Urothelium cell line (cell line): Measurements from ENCODE around the gene CD163.
"Not testable (repeated sequence)": the region's sequence is repeated elsewhere in the genome, so short reads cannot be mapped to it uniquely, and the experiment has no call there.

Source experiments
- DNase-seq: peaks from one replicate; pipeline ENCODE4 v3.0.0; 2011; ENCODE audit warnings: low spot score, mixed read lengths
- FAIRE-seq: peaks from 2 replicates; lab custom pipeline; 2011; peaks lifted over from hg19 to GRCh38; lab: Jason Lieb, UNC

CD163 gene

DNA sequence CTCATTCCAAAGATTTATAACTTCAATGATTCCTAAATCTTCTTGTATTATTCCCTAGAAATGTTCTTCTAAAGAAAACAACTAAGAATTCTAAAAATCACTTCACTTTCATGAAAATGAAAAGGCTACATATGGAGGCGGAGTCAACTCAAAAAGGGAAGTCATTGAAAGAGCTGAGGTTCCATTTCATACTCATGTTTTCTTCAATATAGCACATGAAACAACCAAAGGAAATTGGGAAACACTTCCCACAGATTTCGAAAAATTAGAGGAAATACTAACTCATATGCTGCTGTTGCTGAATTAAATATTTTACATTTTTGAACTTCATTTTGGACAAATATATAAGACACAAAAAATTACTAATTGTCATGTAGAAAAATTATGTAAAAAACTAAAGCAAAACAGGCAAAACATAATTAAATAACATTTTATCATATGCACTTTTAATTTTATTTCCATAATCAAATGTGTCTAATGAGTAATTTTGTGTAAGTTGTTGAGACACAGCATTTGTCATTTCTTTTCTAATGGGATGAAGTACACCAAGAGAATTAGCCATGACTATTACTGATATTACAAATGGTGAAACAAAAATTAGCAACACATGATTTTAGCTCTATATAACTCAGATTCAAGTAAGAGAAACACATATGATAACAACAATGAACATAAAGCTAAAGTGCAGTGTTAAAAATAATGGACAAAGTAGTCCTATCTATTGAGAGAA, at the start of gene CD163:
Gene CD163, minus strand, starts transcription at position 92 of the 730 bp plus-strand sequence. Its CDS starts 87 bp downstream, at position 5.
- no peak for DNase-seq
- no peak for FAIRE-seq

DNA sequence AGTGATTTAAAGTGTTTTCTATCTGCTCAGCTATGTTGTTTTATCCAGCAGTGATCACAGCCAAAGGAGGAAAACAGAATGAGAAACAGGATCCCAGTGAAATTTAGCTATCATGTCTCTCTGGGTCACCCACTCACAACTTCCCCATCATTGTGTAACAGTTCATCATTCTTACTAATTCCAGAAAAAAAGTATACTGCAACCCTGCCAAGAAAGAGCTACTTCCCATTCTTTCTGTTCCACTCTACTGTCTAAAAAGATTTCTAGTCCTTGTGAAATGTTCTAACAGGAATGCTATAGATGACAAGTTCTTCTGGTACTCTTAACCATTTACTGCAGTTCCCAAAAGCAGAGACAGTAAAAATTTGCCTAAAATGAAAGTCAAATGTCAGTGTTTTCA, 39.2 kb upstream of the CD163 start:
- peak; percentile 13 for FAIRE-seq
- DNase-seq, result no peak

DNA sequence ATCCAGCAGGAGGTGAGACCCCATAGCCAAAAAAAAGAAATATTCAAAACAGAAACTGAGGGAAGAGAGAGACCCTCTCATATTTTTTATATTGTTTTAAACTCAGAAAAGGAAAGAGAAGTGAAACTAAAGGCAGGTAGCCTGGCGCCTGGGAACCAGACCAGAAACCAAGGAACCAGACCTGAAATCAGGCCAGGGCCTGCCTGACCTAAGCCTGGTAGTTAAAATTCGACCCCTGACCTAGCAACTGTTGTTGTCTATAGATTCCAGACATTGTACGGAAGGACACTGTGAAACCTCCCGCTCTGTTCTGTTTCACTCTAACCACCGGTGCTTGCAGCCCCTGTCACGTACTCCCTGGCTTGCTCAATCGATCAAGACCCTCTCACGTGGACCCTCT, 38.5 kb upstream of the CD163 start:
- no peak for FAIRE-seq
- no peak for DNase-seq

DNA sequence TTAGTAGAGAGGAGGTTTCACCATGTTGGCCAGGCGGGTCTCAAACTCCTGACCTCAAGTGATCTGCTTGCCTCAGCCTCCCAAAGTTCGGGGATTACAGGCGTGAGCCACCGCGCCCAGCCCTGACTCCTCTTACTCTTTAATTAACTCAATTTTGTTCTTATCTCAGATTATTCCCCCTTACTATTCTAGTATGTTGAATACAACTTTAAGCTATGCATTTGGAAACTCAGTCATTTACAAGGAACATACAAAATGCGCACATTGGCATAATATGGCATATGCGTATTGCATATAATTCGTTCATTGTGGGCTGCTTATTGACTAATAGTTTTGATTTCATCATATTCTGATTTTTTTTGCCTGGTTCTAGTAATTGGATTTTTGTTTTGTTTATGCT, 10.8 kb upstream of the CD163 start:
- DNase-seq, result no peak
- FAIRE-seq, result no peak

DNA sequence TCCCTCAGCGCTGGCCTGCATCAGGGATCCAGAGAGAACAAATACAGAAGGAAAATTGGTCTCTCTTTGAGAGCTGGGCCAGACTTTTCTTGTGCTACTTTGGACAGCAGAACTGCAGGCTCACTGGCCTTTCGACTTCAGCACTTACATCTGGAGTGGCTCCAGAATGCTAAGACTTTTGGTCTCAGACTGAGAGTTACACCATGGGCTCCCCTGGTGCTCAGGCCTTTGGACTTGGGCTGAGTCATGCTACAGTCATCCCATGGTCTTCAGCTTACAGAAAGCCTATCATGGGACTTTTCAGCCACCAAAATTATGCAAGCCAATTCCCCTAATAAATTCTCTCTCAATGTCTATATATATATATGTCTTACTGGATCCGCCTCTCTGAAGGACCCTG, 9.0 kb upstream of the CD163 start:
- peak; percentile 66 for DNase-seq
- FAIRE-seq, result no peak

DNA sequence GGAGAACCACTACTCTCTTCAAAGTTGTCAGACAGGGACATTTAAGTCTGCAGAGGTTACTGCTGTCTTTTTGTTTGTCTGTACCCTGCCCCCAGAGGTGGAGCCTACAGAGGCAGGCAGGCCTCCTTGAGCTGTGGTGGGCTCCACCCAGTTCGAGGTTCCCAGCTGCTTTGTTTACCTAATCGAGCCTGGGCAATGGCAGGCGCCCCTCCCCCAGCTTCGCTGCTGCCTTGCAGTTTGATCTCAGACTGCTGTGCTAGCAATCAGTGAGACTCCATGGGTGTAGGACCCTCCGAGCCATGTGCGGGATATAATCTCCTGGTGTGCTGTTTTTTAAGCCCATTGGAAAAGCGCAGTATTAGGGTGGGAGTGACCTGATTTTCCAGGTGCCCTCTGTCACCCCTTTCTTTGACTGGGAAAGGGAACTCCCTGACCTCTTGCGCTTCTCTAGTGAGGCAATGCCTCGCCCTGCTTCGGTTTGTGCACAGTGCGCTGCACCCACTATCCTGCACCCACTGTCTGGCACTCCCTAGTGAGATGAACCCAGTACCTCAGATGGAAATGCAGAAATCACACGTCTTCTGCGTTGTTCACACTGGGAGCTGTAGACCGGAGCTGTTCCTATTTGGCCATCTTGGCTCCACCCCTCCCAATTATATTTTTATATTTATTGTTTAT, 6.4 kb upstream of the CD163 start:
- not testable (repeated sequence) for FAIRE-seq

DNA sequence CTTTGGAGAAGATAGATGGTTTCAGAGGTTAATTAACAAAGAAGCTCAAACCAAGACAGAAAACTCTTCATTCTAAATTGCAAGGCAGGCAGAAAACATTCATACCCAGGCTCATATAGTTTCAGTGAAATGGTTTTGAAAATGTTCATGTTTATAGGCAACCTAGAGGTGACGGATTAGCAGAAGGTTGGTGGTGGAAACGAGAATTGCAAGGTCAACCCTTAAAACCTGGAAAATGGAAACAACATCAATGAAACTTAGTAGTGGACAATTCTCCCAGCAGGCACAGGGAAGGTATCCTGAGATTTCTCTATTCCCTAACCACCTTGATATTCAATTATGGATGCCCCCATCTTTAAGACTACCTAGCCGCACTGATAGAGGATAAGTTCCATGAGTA, 965 bp downstream of the CD163 start:
- DNase-seq, result no peak
- no peak for FAIRE-seq

More for the DNA sequence above, 6.4 kb upstream of the CD163 start:
- not testable (repeated sequence) for DNase-seq

DNA sequence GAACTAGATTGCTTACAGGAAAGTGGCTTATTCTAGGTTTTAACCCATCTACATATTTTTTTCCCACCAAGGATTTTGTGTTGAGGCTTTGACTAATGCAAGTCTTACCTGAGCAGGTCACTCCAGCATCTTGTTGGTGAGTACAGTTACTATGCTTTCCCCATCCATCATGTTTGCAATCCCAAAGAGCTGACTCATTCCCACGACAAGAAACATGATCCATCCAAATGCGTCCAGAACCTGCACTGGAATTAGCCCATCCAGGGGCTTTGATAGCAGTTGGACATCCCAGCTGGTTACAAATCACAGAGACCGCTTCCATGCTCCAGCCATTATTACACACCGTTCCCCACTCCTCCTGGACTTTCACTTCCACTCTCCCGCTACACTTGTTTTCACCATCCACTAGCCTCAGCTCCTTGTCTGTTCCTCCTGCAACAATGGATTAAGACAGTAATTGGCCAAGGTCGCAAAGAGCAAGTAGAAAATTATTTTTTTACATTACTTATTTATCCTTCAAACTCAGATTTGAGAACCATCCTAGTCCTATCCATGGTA, 2.5 kb downstream of the CD163 start:
- FAIRE-seq (peak; percentile 79), DNase-seq (peak; percentile 68)

DNA sequence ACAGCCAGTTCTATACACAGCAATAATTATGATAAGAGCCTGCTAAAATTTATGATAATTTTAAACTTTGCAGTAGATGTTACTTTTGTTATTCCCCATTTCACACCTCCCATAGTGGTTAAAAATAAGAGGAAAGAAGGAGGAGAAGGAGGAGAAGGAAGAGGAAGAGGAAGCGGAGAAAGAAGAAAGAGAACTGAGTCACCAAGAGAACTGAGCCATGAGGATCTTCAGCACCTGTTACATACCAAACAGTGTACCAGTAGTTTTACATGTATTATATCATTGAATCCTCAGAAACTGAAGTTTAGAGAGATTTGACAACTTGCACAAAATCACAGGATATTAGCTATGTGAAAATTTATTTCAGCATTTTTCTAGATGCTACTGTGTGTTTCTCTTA, 3.9 kb downstream of the CD163 start:
- no peak for DNase-seq
- FAIRE-seq, result no peak

DNA sequence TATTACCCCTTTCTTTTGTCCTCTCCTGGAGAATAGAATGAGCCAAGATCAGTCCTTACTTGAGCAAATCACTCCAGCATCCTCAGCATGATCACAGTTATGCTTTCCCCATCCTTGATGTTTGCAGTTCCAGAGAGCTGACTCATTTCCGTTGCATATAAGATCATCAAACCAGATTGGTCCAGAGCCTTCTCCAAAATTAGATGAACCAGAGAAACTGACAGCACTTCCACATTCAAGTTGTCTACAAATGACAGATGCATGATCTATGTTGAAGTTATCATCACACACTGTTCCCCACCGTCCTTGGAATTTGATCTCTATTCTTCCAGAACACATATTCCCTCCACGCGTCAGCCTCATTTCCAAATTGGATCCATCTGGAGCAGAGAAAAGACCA, 4.8 kb downstream of the CD163 start:
- DNase-seq (peak; percentile 71), FAIRE-seq (peak; percentile 62)

DNA sequence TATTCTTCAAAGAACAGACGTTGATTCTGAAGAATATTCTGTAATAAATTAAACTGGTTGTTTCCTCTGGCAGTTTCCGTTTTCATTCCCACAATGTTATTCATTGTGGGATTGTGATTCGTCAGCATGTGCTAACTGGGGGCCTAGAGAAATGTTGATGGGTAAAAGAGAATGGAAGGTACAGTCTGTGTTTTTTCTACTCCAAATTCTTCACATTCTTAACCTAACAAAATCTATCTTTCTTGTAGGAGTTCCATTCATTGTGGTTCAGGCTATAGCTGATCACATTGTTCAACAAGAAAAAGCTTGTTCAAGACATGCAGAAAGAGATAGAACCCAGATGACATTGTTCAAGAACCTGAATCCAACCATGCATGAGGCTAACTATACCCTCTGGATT, 5.9 kb downstream of the CD163 start:
- peak; percentile 31 for DNase-seq
- FAIRE-seq, result no peak

DNA sequence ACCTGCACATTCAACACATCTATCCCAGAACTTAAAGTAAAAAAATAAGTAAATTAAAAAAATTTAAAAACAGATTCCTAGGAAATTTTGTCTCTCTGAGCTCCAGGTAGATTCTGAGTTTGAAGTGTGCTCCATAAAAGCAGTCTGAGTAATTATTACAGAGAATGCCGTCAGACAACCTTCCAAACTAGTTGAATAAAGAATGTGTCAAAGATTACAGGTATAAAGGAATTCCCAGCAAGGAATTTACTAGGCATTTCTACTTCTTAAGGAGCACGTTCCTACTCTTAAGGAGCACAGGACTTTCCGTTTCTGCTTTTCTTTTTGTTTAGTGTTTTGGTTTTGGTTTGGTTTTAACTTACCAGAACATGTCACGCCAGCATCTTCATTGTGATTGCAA, 7.1 kb downstream of the CD163 start:
- no peak for FAIRE-seq

DNA sequence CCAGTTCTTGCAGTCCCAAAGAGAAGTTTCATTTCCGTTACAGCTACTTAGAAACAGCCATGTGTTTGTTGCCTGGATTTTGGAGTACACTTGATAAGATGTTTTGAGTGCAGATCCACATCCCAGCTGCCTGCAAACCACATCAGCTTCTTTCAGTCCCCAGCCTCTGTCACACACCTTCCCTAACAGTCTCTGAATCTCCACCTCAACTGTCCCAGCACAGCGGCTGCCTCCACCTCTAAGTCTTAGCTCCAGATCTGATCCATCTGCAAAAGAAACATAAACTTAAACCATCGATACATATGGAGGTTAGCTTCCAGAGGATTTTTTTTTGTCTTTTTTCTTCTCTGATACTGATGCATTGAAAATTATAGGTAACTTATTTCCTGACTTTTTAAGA, 8.4 kb downstream of the CD163 start:
- DNase-seq, result no peak
- no peak for FAIRE-seq

More for the DNA sequence above, 7.1 kb downstream of the CD163 start:
- no peak for DNase-seq

DNA sequence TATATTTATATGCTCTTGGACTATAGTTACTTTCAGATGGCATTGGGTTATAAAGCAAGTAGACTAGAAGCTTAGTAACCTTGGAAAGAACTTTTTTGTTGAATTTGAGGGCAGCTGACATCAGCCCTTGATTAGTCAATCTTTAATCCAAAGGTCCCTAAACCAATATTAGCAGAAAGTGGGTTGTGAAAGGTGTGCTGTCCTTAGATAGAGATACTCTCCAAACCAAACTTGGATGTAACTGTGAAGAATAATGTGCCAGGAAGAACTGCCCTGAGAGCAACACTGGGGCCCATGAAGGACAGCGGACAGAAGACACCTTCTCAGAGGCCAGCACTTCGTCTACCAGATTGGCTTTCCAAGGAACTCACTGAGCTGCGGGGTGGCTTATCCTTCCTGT, 10.6 kb downstream of the CD163 start:
- FAIRE-seq (no peak), DNase-seq (no peak)

DNA sequence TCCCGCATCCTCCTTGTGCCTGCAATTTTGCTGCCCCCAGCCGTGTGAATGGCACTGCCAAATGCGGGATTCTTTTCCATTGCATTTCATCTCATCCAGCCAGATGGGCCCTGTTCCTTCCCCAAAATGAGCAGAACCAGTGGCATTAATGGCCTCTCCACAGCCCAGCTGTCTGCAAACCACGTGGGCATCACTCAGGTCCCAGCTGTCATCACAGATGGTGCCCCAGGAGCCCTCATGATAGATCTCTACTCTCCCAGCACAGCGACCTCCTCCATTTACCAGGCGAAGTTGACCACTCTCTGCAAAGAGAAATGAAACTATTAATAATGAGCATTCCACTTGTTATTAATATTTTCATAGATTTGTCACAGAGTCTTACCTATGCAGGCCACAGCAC, 17.1 kb downstream of the CD163 start:
- no peak for FAIRE-seq
- DNase-seq, result no peak

DNA sequence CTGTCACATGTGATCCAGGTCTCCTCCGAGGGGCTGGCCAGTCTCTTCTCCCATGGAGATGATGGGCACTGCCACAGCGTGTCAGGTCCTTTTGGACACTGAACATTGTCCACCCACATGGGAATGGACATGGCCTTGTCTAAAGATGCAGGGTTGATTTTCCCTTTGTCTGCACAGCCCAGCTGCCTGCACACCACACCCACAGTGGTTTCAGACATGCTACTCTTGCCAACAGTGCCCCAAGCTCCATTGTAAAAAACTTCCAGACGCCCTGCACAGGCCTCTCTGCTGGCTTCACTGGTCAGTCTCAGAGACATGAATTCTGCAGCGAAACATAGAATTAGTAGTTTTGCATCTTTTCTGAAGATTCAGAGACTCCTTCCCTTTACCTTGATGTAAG, 18.5 kb downstream of the CD163 start:
- DNase-seq (no peak), FAIRE-seq (no peak)

DNA sequence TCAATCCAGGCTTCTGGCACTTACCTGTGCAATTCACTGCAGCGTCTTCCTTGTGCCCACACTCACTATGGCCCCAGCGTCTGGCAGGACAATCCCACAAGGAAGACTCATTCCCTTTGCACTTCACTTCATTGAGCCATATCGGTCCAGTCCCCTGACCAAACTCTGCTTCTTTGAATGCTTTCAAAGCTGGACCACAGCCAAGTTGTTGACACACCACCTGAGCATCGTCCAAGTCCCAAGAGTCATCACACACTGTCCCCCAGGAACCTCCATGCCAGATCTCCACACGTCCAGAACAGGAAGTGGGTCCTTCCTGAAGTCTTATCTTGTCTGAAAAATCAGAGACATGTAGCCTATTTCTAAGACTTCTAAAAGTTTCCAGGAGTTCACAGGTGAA, 20.2 kb downstream of the CD163 start:
- no peak for FAIRE-seq

DNA sequence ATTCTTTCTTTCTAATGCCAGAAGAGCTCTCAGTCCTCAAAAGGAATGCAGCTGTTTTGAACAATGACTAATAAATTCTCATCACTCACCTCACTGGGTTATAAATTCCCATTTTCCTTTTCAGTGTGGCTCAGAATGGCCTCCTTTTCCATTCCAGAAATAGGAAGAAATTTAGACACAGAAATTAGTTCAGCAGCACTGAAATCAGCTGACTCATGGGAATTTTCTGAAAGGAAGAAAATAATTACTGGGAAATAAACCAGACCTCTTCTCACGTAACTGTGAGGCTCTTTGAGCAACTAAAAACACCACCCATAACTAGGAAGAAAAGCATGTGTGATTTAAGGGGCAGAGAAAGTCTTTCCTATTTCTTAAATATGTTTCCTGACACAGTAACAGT, 23.8 kb downstream of the CD163 start:
- FAIRE-seq (no peak), DNase-seq (no peak)

More for the DNA sequence above, 20.2 kb downstream of the CD163 start:
- no peak for DNase-seq

DNA sequence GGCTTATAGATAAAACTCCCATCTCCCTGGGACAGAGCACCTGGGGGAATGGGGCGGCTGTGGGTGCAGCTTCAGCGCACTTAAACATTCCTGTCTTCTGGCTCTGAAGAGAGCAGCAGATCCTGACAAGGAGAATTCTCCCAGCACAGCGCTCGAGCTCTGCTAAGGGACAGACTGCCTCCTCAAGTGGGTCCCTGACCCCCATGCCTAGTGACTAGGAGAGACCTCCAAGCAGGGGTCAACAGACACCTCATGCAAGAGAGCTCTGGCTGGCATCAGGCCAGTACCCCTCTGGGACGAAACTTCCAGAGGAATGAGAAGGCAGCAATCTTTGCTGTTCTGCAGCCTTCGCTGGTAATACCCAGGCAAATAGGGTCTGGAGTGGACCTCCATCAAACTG, 31.5 kb downstream of the CD163 start:
- no peak for DNase-seq
- FAIRE-seq, result no peak

DNA sequence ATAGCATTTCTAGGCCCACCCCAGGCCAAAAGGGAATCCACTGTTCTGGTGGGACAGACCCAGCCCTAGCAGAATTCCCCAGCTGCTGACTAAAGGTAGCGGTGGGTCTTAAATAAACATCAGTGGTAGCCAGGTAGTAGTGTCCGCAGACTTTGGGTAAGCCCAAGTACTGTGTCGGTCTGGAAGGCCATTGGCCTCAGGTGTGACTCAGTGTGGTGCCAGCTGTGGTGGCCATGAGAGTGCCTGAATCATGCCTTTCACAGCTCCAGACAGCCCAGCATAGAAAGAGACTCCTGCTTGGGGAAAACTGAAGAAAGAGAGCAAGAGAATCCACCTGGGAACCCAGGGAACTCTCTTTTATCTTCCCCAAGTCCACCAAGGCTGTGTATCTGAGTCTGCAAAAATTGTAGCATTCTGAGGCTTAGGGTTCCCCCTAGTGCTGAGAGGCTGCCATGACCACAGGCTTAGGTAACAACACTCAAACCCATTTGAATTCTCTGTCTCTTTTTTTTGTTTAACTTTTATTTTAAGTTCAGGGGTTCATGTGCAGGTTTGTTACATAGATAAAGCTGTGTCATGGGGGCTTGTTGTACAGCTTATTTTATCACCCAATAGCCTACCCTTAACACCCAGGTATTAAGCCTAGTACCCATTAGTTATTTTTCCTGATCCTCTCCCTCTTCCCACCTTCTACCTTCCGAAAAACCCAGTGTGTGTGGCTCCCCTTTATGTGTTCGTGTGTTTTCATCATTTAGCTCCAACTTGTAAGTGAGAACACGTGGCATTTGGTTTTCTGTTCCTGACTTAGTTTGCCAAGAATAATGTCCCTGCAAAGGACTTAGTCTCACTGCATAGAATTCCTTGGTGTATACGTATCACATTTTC, 43.0 kb downstream of the CD163 start:
- FAIRE-seq, result peak; percentile 93
- DNase-seq, result peak; percentile 70

DNA sequence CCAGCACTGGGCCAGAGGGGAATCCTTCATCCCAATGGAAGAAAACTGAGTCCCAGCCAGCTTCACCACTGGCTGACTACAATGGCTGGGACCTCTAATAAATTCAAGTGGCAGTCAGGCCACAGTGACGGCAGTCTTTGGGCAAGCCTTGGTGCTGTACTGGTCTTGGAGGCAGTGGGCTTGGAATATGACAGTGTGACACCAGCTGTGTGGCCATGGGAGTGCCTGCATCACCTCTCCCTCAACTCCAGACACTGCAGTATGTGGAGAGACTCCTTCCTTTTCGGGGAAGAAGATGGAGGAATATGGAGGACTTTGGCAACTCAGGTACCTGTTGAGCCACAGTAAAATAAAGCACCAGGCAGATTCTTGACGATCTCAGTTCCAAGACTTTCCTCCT, 43.6 kb downstream of the CD163 start:
- FAIRE-seq (peak; percentile 5), DNase-seq (no peak)
